HepG2 (cell line): ENCODE measurements around the gene NEGR1. TPM values are rescaled to one million over a fixed set of nuclear protein-coding genes. Genes with fewer than 3 reads are reported as not detected.

Experiments used
- ATAC-seq: fragments of 200-7000 bp; cut with Tn5 transposase; 3 replicates; pipeline ENCODE4 v1.9.1; 2020; ENCODE audit warnings: mild to moderate bottlenecking, moderate library complexity
- BruUV-seq: library from RNA; stranded (reverse); fragments of 400-500 nt; replicated peaks from 2 replicates; lab custom pipeline; 2021; lab: Mats Ljungman, UMichigan
- CTCF ChIA-PET: fragments of 300-600 bp; formaldehyde crosslinking; extraction: SDS; loops from one replicate; lab custom pipeline; 2021; ENCODE audit warnings: low total read pairs, inconsistent platforms, low intra/inter-chr PET ratio; lab: Yijun Ruan, JAX
- POLR2A ChIA-PET: fragments of 350-600 bp; sonication (Branson Sonifier 250); formaldehyde crosslinking; loops from one replicate; lab custom pipeline; 2020; ENCODE audit warnings: antibody characterized with exemption, inconsistent platforms; lab: Yijun Ruan, JAX
- DNase-seq: peaks from one replicate; pipeline ENCODE4 v3.0.0-alpha.2; 2015; ENCODE audit warnings: low spot score
- FAIRE-seq: peaks from 3 replicates; lab custom pipeline; 2011; peaks lifted over from hg19 to GRCh38; lab: Jason Lieb, UNC
- H2AFZ ChIP-seq: one replicate; pipeline ENCODE4 v1.6.1; 2011; ENCODE audit warnings: low read length, inconsistent platforms
- H3K27ac ChIP-seq: fragments of 300-600 bp; 3 replicates; pipeline ENCODE4 v1.8.0; 2011; ENCODE audit warnings: mixed run types, mild to moderate bottlenecking, mixed read lengths, low read length, inconsistent platforms; ENCODE audit not compliant: insufficient read depth; ENCODE audit errors: extremely low read length
- H3K27me3 ChIP-seq, 2 experiments: fragments of 200-600 bp in 1 of 2; 2 replicates in 1 of 2; 3 replicates in 1 of 2; pipeline versions ENCODE4 v1.6.0 to v1.8.0; 2011; ENCODE audit warnings: low read length in 2 of 2, mild to moderate bottlenecking in 2 of 2, moderate library complexity in 2 of 2, inconsistent platforms in 1 of 2; ENCODE audit not compliant: insufficient read depth in 2 of 2, control insufficient read depth in 1 of 2
- H3K36me3 ChIP-seq, 2 experiments: fragments of 200-600 bp in 1 of 2; replicated peaks in 1 of 2; 2 replicates in 1 of 2; 3 replicates in 1 of 2; pipeline versions ENCODE4 v1.5.1 to v1.8.0; 2011; ENCODE audit warnings: low read length in 2 of 2, inconsistent platforms in 1 of 2; ENCODE audit not compliant: insufficient read depth in 2 of 2, control insufficient read depth in 1 of 2
- H3K4me1 ChIP-seq: 2 replicates; pipeline ENCODE4 v1.5.1; 2012; ENCODE audit warnings: low read length, inconsistent platforms; ENCODE audit not compliant: insufficient read depth
- H3K4me2 ChIP-seq: 2 replicates; pipeline ENCODE4 v1.6.0; 2011; ENCODE audit warnings: low read depth, low read length, inconsistent platforms
- H3K4me3 ChIP-seq, 3 experiments: fragments of 200-600 bp in 1 of 3; sonication (generic), shearing (Covaris generic) in 1 of 3; replicated peaks in 1 of 3; 2 replicates each; pipeline ENCODE4 v1.5.1; 2011 to 2016; ENCODE audit warnings: low read length in 3 of 3, inconsistent platforms in 2 of 3, low read depth in 2 of 3, mild to moderate bottlenecking in 2 of 3, control low read depth in 1 of 3, mixed read lengths in 1 of 3; ENCODE audit not compliant: insufficient read depth in 1 of 3
- H3K79me2 ChIP-seq: one replicate; pipeline ENCODE4 v1.6.1; 2011; ENCODE audit warnings: low read length, inconsistent platforms; ENCODE audit not compliant: insufficient read depth
- H3K9ac ChIP-seq: 2 replicates; pipeline ENCODE4 v1.6.0; 2011; ENCODE audit warnings: mild to moderate bottlenecking, low read depth, low read length, inconsistent platforms; ENCODE audit not compliant: insufficient read depth
- H3K9me3 ChIP-seq: 2 replicates; pipeline ENCODE4 v1.5.1; 2012; ENCODE audit warnings: mild to moderate bottlenecking, low read length
- H4K20me1 ChIP-seq: 2 replicates; pipeline ENCODE4 v1.6.0; 2011; ENCODE audit warnings: inconsistent platforms, mild to moderate bottlenecking, low read length, moderate library complexity; ENCODE audit not compliant: insufficient read depth
- CREM ChIP-seq, 2 experiments: sonication (generic) in 1 of 2; formaldehyde crosslinking in 1 of 2; IDR thresholded peaks; 2 replicates each; pipeline versions ENCODE4 v1.4.0 to v1.6.1; 2016 to 2020; ENCODE audit warnings: antibody characterized with exemption in 1 of 2, mild to moderate bottlenecking in 1 of 2, missing genetic modification reagents in 1 of 2
- KAT2B ChIP-seq: fragments of 150-350 bp; IDR thresholded peaks from 2 replicates; pipeline ENCODE4 v1.6.1; 2014; ENCODE audit warnings: low read depth, low read length, borderline replicate concordance
- MED13 ChIP-seq: sonication (generic); formaldehyde crosslinking; IDR thresholded peaks from 2 replicates; pipeline ENCODE4 v1.5.0; 2020; ENCODE audit warnings: missing genetic modification reagents
- NR3C1 ChIP-seq: sonication (generic); formaldehyde crosslinking; IDR thresholded peaks from 2 replicates; pipeline ENCODE4 v1.4.0; 2020; ENCODE audit warnings: missing genetic modification reagents
- RBM22 ChIP-seq: fragments of 200-400 bp; formaldehyde crosslinking; optimal IDR thresholded peaks from 2 replicates; pipeline ENCODE3; 2017; ENCODE audit warnings: mild to moderate bottlenecking, low read length, moderate library complexity
- REXO4 ChIP-seq: sonication (generic); formaldehyde crosslinking; IDR thresholded peaks from 2 replicates; pipeline ENCODE4 v1.8.0; 2022; ENCODE audit warnings: missing genetic modification reagents, mild to moderate bottlenecking, borderline replicate concordance
- U2AF1 ChIP-seq: fragments of 200-400 bp; formaldehyde crosslinking; optimal IDR thresholded peaks from 2 replicates; pipeline ENCODE3; 2017; ENCODE audit warnings: mild to moderate bottlenecking, low read depth, low read length
- U2AF2 ChIP-seq: fragments of 200-400 bp; formaldehyde crosslinking; IDR thresholded peaks from 2 replicates; pipeline ENCODE4 v1.6.1; 2017; ENCODE audit warnings: low read depth, mild to moderate bottlenecking, low read length
- ZNF431 ChIP-seq: sonication (generic); formaldehyde crosslinking; IDR thresholded peaks from 2 replicates; pipeline ENCODE4 v1.9.0; 2022; ENCODE audit warnings: missing genetic modification reagents, low read depth, mild to moderate bottlenecking, borderline replicate concordance
- ZNF441 ChIP-seq: sonication (generic); formaldehyde crosslinking; IDR thresholded peaks from 2 replicates; pipeline ENCODE4 v1.7.0; 2021; ENCODE audit warnings: missing genetic modification reagents, borderline replicate concordance
- ZNF549 ChIP-seq: sonication (generic); formaldehyde crosslinking; IDR thresholded peaks from 2 replicates; pipeline ENCODE4 v1.5.0; 2020; ENCODE audit warnings: missing genetic modification reagents
- ZNF607 ChIP-seq: sonication (generic); formaldehyde crosslinking; IDR thresholded peaks from 2 replicates; pipeline ENCODE4 v1.5.1; 2020; ENCODE audit warnings: missing genetic modification reagents, mild to moderate bottlenecking, borderline replicate concordance
- ZNF816 ChIP-seq: sonication (generic); formaldehyde crosslinking; IDR thresholded peaks from 2 replicates; pipeline ENCODE4 v1.8.0; 2022; ENCODE audit warnings: missing genetic modification reagents, mild to moderate bottlenecking, borderline replicate concordance
- ZZZ3 ChIP-seq: sonication (generic); formaldehyde crosslinking; IDR thresholded peaks from 2 replicates; pipeline ENCODE4 v1.4.0; 2020; ENCODE audit warnings: missing genetic modification reagents, mild to moderate bottlenecking, borderline replicate concordance
- WGBS: methylation state at CpG from one replicate; pipeline ENCODE4 v1.1.6; 2017; ENCODE audit warnings: low lambda C conversion rate; 5-methylcytosine and 5-hydroxymethylcytosine counted together
- in situ Hi-C: cut with HindIII; loops from 2 replicates; pipeline ENCODE4 v1.10.0; 2017; ENCODE audit warnings: low pct_unique_long_range_greater_than_20kb; ENCODE audit not compliant: extremely low pct_ligation_motif_present
- intact Hi-C: fragments of 100-400 bp; cut with micrococcal nuclease; formaldehyde crosslinking; loops from one replicate; pipeline ENCODE4 v1.10.0; 2022; ENCODE audit not compliant: unreplicated experiment
- polyA plus RNA-seq, 8 experiments: library from polyadenylated mRNA; depleted of rRNA in 3 of 8; stranded (reverse) in 7 of 8; unstranded in 1 of 8; fragments of >200 nt; fragmentation: Illumina TruSeq in 4 of 8; extraction: Trizol in 4 of 8; gene quantifications; 2 replicates each; pipeline versions ENCODE4 v1.2.1 to v1.2.3, GENCODE V29; 2011 to 2016; ENCODE audit warnings: low read depth in 4 of 8, missing spikeins in 1 of 8, mixed read lengths in 1 of 8; ENCODE audit not compliant: insufficient read depth in 1 of 8
- total RNA-seq, 5 experiments: library from RNA; depleted of rRNA; stranded (reverse); fragments of >200 nt; fragmentation: Illumina TruSeq; extraction: Trizol; gene quantifications; 2 replicates each; pipeline ENCODE4 v1.2.3, GENCODE V29; 2016; ENCODE audit warnings: low read depth in 1 of 5

NEGR1 gene
- total and polyA plus RNA-seq, 2 of the 13 experiments (the other 11 are each of a cell fraction or from before 2014, with no cell fraction given) = not detected

- no peaks in the 10 kb centered on the region for H3K36me3 ChIP-seq
- H3K4me3 ChIP-seq = no peak overlapping the region
- DNase-seq (no peak), ATAC-seq (no peak), FAIRE-seq (no peak)
- H3K27me3 ChIP-seq = no peaks in the 10 kb centered on the region
- intact Hi-C loops (no loop called here), in situ Hi-C loops (no loop called here)
- TF ChIP-seq NR3C1 (CRISPR knock-in tag) = no peak
- no peak for TF ChIP-seq MED13 (CRISPR knock-in tag)
- TF ChIP-seq U2AF1 = no peak
- TF ChIP-seq KAT2B = no peak
- no peak for TF ChIP-seq ZNF431
- 4% methylated on average over 2 of the region's 2 CpGs for WGBS
- no TSS peak for BruUV-seq
- H4K20me1 ChIP-seq = no peaks in the 10 kb centered on the region
- H3K4me1 ChIP-seq = no peaks in the 10 kb centered on the region
- H3K79me2 ChIP-seq = no peaks in the 10 kb centered on the region
- H3K9me3 ChIP-seq = peaks cover 13% of the 10 kb centered on the region
- ChIA-PET CTCF (no interaction called here), POLR2A (no interaction called here)
- no peak overlapping the region for H3K27ac ChIP-seq
- H3K9ac ChIP-seq = no peak overlapping the region
- H3K4me2 ChIP-seq = no peak overlapping the region
- no peak overlapping the region for H2AFZ ChIP-seq
Measured at GRCh38 chr1:71804140-71804539, 478.2 kb downstream of the NEGR1 start.

- intact Hi-C loops = no loop called here
- TF ChIP-seq REXO4 (CRISPR knock-in tag) (no peak), ZNF816 (no peak), U2AF2 (no peak), CREM (IDR thresholded peaks at IDR 0.05) (no peak), CREM (CRISPR knock-in tag; IDR thresholded peaks at IDR 0.05) (no peak), ZZZ3 (CRISPR knock-in tag) (no peak), ZNF549 (CRISPR knock-in tag) (no peak), RBM22 (no peak), ZNF441 (CRISPR knock-in tag) (no peak), ZNF607 (CRISPR knock-in tag) (no peak)
- TF ChIP-seq, all 625 proteins: peak for 0
- H3K4me2 ChIP-seq = no peak overlapping the region
- H2AFZ ChIP-seq = no peak overlapping the region
- in situ Hi-C loops = no loop called here
- BruUV-seq = no TSS peak
- no peak overlapping the region for H3K9ac ChIP-seq
- no peak for ATAC-seq
- no peaks in the 10 kb centered on the region for H3K79me2 ChIP-seq
- H3K27ac ChIP-seq = no peak overlapping the region
- no peaks in the 10 kb centered on the region for H4K20me1 ChIP-seq
- H3K27me3 ChIP-seq = no peaks in the 10 kb centered on the region; a peak in 1 of 5 replicates
- ChIA-PET CTCF (no interaction called here), POLR2A (no interaction called here)
- no peaks in the 10 kb centered on the region for H3K36me3 ChIP-seq
- peaks cover under 1% of the 10 kb centered on the region; the same call in 1 of the 2 replicates for H3K9me3 ChIP-seq
- no peak for FAIRE-seq
- no peak overlapping the region for H3K4me3 ChIP-seq
- no peaks in the 10 kb centered on the region for H3K4me1 ChIP-seq
- no peak for DNase-seq
Measured at GRCh38 chr1:71796006-71796405, 486.3 kb downstream of the NEGR1 start.
